Keratinocyte (primary cell): ENCODE results near the gene CFAP46. TPM values are rescaled to one million over a fixed set of nuclear protein-coding genes. Genes with fewer than 3 reads are reported as not detected.

ENCODE experiments used
- DNase-seq: peaks from one replicate; pipeline ENCODE4 v3.0.0-alpha.2; 2011; ENCODE audit warnings: low read depth, missing footprints, low spot score
- FAIRE-seq: peaks from 2 replicates; lab custom pipeline; 2011; peaks lifted over from hg19 to GRCh38; lab: Jason Lieb, UNC
- H2AFZ ChIP-seq: 2 replicates; pipeline ENCODE4 v1.6.0; 2012; ENCODE audit warnings: low read length, control low read depth, inconsistent platforms; ENCODE audit not compliant: control insufficient read depth
- H3K27ac ChIP-seq: 2 replicates; pipeline ENCODE4 v1.5.1; 2011; ENCODE audit warnings: low read length; ENCODE audit not compliant: control insufficient read depth, insufficient read depth
- H3K27me3 ChIP-seq: 3 replicates; pipeline ENCODE4 v1.6.0; 2011; ENCODE audit warnings: low read length; ENCODE audit not compliant: control insufficient read depth, insufficient read depth; ENCODE audit errors: extremely low read depth
- H3K36me3 ChIP-seq, 2 experiments: 2 replicates in 1 of 2; 3 replicates in 1 of 2; pipeline ENCODE4 v1.5.1; 2011; ENCODE audit warnings: low read length in 2 of 2, mild to moderate bottlenecking in 1 of 2; ENCODE audit not compliant: control insufficient read depth in 2 of 2, insufficient read depth in 2 of 2; ENCODE audit errors: extremely low read depth in 1 of 2
- H3K4me1 ChIP-seq: 3 replicates; pipeline ENCODE4 v1.5.1; 2011; ENCODE audit warnings: low read length; ENCODE audit not compliant: control insufficient read depth, insufficient read depth; ENCODE audit errors: extremely low read depth
- H3K4me2 ChIP-seq: 3 replicates; pipeline ENCODE4 v1.6.0; 2011; ENCODE audit warnings: low read depth, low read length; ENCODE audit not compliant: control insufficient read depth, insufficient read depth; ENCODE audit errors: extremely low read depth
- H3K4me3 ChIP-seq, 3 experiments: fragments of 200-600 bp in 1 of 3; sonication (generic) in 1 of 3; 2 replicates in 2 of 3; 3 replicates in 1 of 3; pipeline ENCODE4 v1.5.1; 2011 to 2016; ENCODE audit warnings: low read length in 3 of 3, mild to moderate bottlenecking in 3 of 3, control low read depth in 2 of 3, inconsistent platforms in 1 of 3, low read depth in 1 of 3, mixed read lengths in 1 of 3, mixed run types in 1 of 3, moderate library complexity in 1 of 3; ENCODE audit not compliant: control insufficient read depth in 2 of 3, insufficient read depth in 2 of 3; ENCODE audit errors: extremely low read depth in 1 of 3
- H3K79me2 ChIP-seq: 2 replicates; pipeline ENCODE4 v1.6.0; 2012; ENCODE audit warnings: low read length; ENCODE audit not compliant: control insufficient read depth, insufficient read depth
- H3K9ac ChIP-seq: 3 replicates; pipeline ENCODE4 v1.6.0; 2011; ENCODE audit warnings: low read length; ENCODE audit not compliant: control insufficient read depth, insufficient read depth; ENCODE audit errors: extremely low read depth
- H3K9me1 ChIP-seq: 3 replicates; pipeline ENCODE4 v1.6.0; 2011; ENCODE audit warnings: low read length; ENCODE audit not compliant: control insufficient read depth, insufficient read depth; ENCODE audit errors: extremely low read depth
- H3K9me3 ChIP-seq: 2 replicates; pipeline ENCODE4 v1.5.1; 2012; ENCODE audit warnings: low read depth, low read length; ENCODE audit not compliant: control insufficient read depth
- H4K20me1 ChIP-seq: 3 replicates; pipeline ENCODE4 v1.6.0; 2011; ENCODE audit warnings: low read length; ENCODE audit not compliant: control insufficient read depth, insufficient read depth; ENCODE audit errors: extremely low read depth
- EZH2 ChIP-seq: IDR thresholded peaks from one replicate; pipeline ENCODE4 v1.6.1; 2012; ENCODE audit warnings: inconsistent platforms, mild to moderate bottlenecking, low read length, moderate library complexity
- dilution Hi-C: fragments of 300-500 bp; cut with MboI; formaldehyde crosslinking; loops from one replicate; pipeline ENCODE4 v1.7.0; 2020; ENCODE audit warnings: low sequenced_read_pairs; ENCODE audit not compliant: extremely low pct_ligation_motif_present
- polyA plus RNA-seq, 5 experiments: library from polyadenylated mRNA; depleted of rRNA in 3 of 5; stranded (reverse) in 3 of 5; stranded (forward) in 1 of 5; unstranded in 1 of 5; fragments of >200 nt; gene quantifications; 1 replicate in 1 of 5; 2 replicates in 3 of 5; 3 replicates in 1 of 5; pipeline versions ENCODE4 v1.2.1 to v1.2.3, GENCODE V29; 2011 to 2012; ENCODE audit warnings: missing spikeins in 2 of 5, low read depth in 1 of 5, low replicate concordance in 1 of 5
- TF ChIP-seq, protein P1 (sequence below), 3 experiments: IDR thresholded peaks in 1 of 3; conservative IDR thresholded peaks in 1 of 3; optimal IDR thresholded peaks in 1 of 3; 2 replicates in 2 of 3; 3 replicates in 1 of 3; pipeline versions ENCODE3 to v1.5.1; 2011; ENCODE audit warnings: low read length in 3 of 3, mild to moderate bottlenecking in 3 of 3, moderate library complexity in 2 of 3, control low read depth in 1 of 3, inconsistent platforms in 1 of 3; ENCODE audit not compliant: insufficient read depth in 2 of 3; ENCODE audit errors: extremely low read depth in 1 of 3

Gene CFAP46
- polyA plus RNA-seq, 1 donor (not counting 4 experiments of a cell fraction or from before 2014, with no cell fraction given), result 1.00 TPM

DNA sequence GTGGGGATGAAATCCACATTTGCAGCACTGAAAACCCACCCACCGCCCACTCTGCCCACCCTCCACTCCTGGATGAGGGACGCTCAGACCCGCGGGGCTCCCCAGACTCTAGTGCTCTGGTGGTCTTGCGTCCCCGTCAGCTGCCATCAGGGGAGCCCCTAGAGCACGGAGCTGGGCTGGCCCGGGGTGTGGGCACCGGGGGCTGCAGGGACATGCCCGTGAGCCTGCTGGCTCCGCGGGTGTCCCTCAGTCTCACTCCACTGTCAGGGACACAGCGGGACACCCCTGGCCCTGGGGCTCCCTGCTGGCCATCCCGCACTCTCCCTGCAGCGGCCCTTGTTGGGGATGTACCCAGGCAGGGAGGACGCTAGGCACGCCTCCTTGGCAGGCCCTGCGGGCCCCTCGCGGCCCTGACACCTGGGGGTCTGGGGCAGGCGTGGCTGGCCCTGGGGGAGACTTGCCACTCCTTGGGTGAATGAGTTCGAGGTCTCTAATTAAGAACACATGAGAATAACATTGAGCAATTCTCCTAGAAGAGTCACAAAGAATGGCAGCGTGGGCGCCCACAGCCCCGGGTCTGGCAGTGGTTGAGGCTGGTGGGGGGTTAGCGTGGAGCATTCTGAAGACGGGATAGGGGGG is 64.2 kb downstream of the CFAP46 start:
- FAIRE-seq, result no peak
- no peaks in the 10 kb centered on the region for H3K9me3 ChIP-seq
- H3K27me3 ChIP-seq, result peaks cover 32% of the 10 kb centered on the region
- H3K4me1 ChIP-seq, result no peaks in the 10 kb centered on the region
- TF ChIP-seq, protein P1, sequence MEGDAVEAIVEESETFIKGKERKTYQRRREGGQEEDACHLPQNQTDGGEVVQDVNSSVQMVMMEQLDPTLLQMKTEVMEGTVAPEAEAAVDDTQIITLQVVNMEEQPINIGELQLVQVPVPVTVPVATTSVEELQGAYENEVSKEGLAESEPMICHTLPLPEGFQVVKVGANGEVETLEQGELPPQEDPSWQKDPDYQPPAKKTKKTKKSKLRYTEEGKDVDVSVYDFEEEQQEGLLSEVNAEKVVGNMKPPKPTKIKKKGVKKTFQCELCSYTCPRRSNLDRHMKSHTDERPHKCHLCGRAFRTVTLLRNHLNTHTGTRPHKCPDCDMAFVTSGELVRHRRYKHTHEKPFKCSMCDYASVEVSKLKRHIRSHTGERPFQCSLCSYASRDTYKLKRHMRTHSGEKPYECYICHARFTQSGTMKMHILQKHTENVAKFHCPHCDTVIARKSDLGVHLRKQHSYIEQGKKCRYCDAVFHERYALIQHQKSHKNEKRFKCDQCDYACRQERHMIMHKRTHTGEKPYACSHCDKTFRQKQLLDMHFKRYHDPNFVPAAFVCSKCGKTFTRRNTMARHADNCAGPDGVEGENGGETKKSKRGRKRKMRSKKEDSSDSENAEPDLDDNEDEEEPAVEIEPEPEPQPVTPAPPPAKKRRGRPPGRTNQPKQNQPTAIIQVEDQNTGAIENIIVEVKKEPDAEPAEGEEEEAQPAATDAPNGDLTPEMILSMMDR (optimal IDR thresholded peaks at IDR 0.05 in 1 of 3, IDR thresholded peaks at IDR 0.05 in 1 of 3, conservative IDR thresholded peaks at IDR 0.05 in 1 of 3; ENCODE audit: extremely low read depth in 1 of 3, insufficient read depth in 2 of 3, low read length in 3 of 3), result no peak
- no peaks in the 10 kb centered on the region for H4K20me1 ChIP-seq
- no peaks in the 10 kb centered on the region for H3K9me1 ChIP-seq
- H3K4me3 ChIP-seq, result no peak overlapping the region
- dilution Hi-C loops, result no loop called here
- H3K27ac ChIP-seq, result no peak overlapping the region
- no peak overlapping the region for H3K9ac ChIP-seq
- no peaks in the 10 kb centered on the region for H3K36me3 ChIP-seq
- H2AFZ ChIP-seq, result no peak overlapping the region
- no peak for DNase-seq
- H3K4me2 ChIP-seq, result no peak overlapping the region
- H3K79me2 ChIP-seq, result no peaks in the 10 kb centered on the region

GRCh38 chr10:132877473-132877872 is 64.9 kb downstream of the CFAP46 start:
- H3K9me1 ChIP-seq, result no peaks in the 10 kb centered on the region
- no peak for TF ChIP-seq EZH2
- TF ChIP-seq, protein P1 (optimal IDR thresholded peaks at IDR 0.05 in 1 of 3, IDR thresholded peaks at IDR 0.05 in 1 of 3, conservative IDR thresholded peaks at IDR 0.05 in 1 of 3; ENCODE audit: extremely low read depth in 1 of 3, insufficient read depth in 2 of 3, low read length in 3 of 3), result no peak
- no peak overlapping the region for H3K9ac ChIP-seq
- no peaks in the 10 kb centered on the region for H3K36me3 ChIP-seq
- H3K79me2 ChIP-seq, result no peaks in the 10 kb centered on the region
- peaks cover 28% of the 10 kb centered on the region for H3K27me3 ChIP-seq
- dilution Hi-C loops, result no loop called here
- H2AFZ ChIP-seq, result no peak overlapping the region
- H3K27ac ChIP-seq, result no peak overlapping the region
- DNase-seq, result no peak
- no peak overlapping the region for H3K4me2 ChIP-seq
- no peaks in the 10 kb centered on the region for H3K9me3 ChIP-seq
- H3K4me3 ChIP-seq, result no peak overlapping the region
- no peak for FAIRE-seq
- no peaks in the 10 kb centered on the region for H3K4me1 ChIP-seq
- H4K20me1 ChIP-seq, result no peaks in the 10 kb centered on the region
